HL-60 (cell line): ENCODE data around the gene TBCE.

ENCODE experiments used
- DNase-seq, 2 experiments: peaks; one replicate each; pipeline ENCODE4 v3.0.0-alpha.2; 2010 to 2020; ENCODE audit warnings: low read depth in 1 of 2, low spot score in 1 of 2
- H3K27ac ChIP-seq: fragments of 250-450 bp; sonication (Bioruptor Pico); replicated peaks from 2 replicates; pipeline ENCODE4 v1.5.1; 2020; ENCODE audit warnings: mild to moderate bottlenecking, moderate library complexity
- H3K27me3 ChIP-seq: fragments of 250-450 bp; sonication (Bioruptor Pico); 2 replicates; pipeline ENCODE4 v1.5.1; 2021; ENCODE audit warnings: mild to moderate bottlenecking, moderate library complexity; ENCODE audit not compliant: insufficient read depth, poor library complexity, severe bottlenecking
- H3K4me3 ChIP-seq: replicated peaks from 2 replicates; pipeline ENCODE4 v1.5.1; 2011; ENCODE audit warnings: mild to moderate bottlenecking, control low read depth, low read length; ENCODE audit not compliant: insufficient read depth
- CTCF ChIP-seq: IDR thresholded peaks from one replicate; pipeline ENCODE4 v1.5.1; 2011; ENCODE audit warnings: low read length, control low read depth, inconsistent platforms; ENCODE audit not compliant: insufficient read depth
- GABPA ChIP-seq: IDR thresholded peaks from 2 replicates; pipeline ENCODE4 v1.6.1; 2012; ENCODE audit warnings: low read depth
- POLR2AphosphoS5 ChIP-seq: IDR thresholded peaks from 2 replicates; pipeline ENCODE4 v1.6.1; 2012; ENCODE audit warnings: low read depth
- SPI1 ChIP-seq: IDR thresholded peaks from 2 replicates; pipeline ENCODE4 v1.6.1; 2012; ENCODE audit warnings: low read depth, mild to moderate bottlenecking, borderline replicate concordance
- TF ChIP-seq, protein P1 (sequence below): IDR thresholded peaks from 2 replicates; pipeline ENCODE4 v1.6.1; 2012; ENCODE audit warnings: low read depth; ENCODE audit not compliant: insufficient replicate concordance

Gene TBCE

GRCh38 chr1:235429143-235429542 lies 61.9 kb downstream of the TBCE start:
- TF ChIP-seq, protein P1, sequence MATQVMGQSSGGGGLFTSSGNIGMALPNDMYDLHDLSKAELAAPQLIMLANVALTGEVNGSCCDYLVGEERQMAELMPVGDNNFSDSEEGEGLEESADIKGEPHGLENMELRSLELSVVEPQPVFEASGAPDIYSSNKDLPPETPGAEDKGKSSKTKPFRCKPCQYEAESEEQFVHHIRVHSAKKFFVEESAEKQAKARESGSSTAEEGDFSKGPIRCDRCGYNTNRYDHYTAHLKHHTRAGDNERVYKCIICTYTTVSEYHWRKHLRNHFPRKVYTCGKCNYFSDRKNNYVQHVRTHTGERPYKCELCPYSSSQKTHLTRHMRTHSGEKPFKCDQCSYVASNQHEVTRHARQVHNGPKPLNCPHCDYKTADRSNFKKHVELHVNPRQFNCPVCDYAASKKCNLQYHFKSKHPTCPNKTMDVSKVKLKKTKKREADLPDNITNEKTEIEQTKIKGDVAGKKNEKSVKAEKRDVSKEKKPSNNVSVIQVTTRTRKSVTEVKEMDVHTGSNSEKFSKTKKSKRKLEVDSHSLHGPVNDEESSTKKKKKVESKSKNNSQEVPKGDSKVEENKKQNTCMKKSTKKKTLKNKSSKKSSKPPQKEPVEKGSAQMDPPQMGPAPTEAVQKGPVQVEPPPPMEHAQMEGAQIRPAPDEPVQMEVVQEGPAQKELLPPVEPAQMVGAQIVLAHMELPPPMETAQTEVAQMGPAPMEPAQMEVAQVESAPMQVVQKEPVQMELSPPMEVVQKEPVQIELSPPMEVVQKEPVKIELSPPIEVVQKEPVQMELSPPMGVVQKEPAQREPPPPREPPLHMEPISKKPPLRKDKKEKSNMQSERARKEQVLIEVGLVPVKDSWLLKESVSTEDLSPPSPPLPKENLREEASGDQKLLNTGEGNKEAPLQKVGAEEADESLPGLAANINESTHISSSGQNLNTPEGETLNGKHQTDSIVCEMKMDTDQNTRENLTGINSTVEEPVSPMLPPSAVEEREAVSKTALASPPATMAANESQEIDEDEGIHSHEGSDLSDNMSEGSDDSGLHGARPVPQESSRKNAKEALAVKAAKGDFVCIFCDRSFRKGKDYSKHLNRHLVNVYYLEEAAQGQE, result no peak
- no peak for TF ChIP-seq POLR2AphosphoS5
- TF ChIP-seq CTCF, result no peak
- no peak for TF ChIP-seq GABPA
- no peak for TF ChIP-seq SPI1
- Histone ChIP-seq H3K27ac (no peak overlapping the region), H3K4me3 (no peak overlapping the region)

GRCh38 chr1:235430991-235431390 lies 63.8 kb downstream of the TBCE start:
- Histone ChIP-seq H3K4me3 (no peak overlapping the region), H3K27ac (no peak overlapping the region), H3K27me3 (no peaks in the 10 kb centered on the region)
- no peak for DNase-seq
- TF ChIP-seq SPI1 (no peak), GABPA (no peak), CTCF (no peak), POLR2AphosphoS5 (no peak)
- TF ChIP-seq, protein P1, result no peak

More at GRCh38 chr1:235429143-235429542, 61.9 kb downstream of the TBCE start:
- DNase-seq, result no peak
- H3K27me3 ChIP-seq, result no peaks in the 10 kb centered on the region

GRCh38 chr1:235434001-235434400 lies 66.8 kb downstream of the TBCE start:
- Histone ChIP-seq H3K27me3 (no peaks in the 10 kb centered on the region), H3K27ac (no peak overlapping the region), H3K4me3 (no peak overlapping the region)
- DNase-seq, result no peak
- TF ChIP-seq POLR2AphosphoS5 (no peak), GABPA (no peak), SPI1 (no peak), CTCF (no peak)
- TF ChIP-seq, protein P1, result no peak
